Ecto neural progenitor cell (in vitro differentiated cells): ENCODE results near the gene IVL.

Experiments
- DNase-seq: peaks from one replicate; pipeline ENCODE4 v3.0.0-alpha.2; 2018; ENCODE audit warnings: low spot score

IVL gene

DNA sequence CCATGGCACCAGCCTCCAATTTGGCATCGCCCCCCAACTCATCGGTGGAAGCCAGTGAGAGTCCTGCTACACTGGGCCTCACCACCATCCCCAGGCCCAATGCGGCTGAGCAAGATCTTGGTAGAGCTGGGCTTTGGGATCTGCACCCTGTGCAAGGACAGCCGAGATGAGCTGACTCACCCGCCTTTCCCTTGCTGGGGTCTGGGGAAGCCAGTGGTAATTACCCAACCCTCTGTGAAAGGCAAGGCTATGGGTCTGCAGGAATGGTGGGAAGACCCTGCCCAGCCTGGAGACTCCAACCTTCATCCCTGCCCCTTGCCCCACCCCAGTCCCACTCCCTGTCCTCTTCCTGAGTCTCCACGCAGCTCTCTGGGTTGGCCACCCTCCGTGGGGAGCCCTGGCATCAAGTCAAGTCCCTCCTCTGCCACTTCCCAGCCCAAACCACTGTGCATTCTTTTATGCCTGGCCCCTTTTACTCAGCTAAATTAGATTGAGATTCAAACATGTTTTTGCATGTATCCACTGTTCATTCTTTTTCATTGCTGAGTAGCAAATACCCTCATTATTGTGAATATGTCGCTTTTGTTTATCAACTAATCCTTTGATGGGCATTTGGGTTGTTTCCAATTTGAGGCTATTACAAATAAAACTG lies 21.5 kb upstream of the IVL start:
- DNase-seq = no peak

DNA sequence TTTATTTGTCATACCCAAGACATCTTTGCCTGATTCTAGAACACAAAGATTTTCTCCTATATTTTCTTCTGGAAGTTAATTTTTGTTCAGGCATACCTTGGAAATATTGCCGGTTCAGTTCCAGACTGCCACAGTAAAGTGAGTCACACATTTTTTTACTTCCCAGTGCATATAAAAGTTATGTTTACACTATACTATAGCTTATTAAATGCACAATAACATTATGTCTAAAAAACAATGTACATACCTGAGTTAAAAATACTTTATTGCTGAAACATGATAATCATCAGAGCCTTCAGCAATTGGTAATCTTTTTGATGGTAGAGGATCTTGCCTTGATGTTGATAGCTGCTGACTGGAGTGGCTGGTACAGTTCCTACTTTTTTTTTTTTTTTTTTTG lies 20.2 kb upstream of the IVL start:
- DNase-seq = no peak

DNA sequence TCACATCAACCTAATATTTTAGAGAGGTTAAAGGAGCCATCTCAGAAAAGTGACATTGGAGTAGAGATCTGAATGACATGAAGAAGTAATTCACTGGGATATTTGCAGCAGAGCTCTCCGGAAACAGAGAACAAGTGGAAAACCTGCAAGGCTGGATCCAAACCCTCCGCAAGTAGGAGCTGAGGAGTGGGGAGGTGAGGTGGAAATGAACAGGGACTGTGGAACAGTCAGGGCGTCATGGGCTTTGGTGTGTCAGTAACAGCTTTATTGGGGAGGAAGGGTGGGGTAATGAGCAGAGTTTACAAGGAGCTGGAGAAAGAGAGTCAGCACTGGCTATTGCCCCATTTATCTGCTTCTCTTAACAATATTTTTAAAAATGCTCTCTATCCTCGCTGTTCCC lies 9.3 kb upstream of the IVL start:
- DNase-seq = no peak

DNA sequence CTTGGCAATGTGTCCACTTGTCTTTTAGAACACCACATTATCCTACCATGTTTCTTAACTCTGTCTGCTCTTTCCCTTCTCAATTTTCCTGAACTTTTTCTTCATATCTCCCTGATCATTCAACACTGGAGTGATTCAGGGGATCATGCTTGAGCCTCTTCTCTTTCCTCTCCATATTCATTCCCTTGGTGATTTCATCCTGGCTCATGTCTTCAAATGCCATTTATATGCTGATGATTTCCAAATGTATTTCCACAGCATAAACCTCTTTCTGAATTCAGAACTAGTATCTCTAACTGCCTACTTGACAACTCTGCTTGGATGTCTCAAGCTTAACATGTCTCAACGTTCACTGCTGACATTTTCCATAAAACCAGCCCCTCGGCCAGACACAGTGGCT lies 8.5 kb upstream of the IVL start:
- DNase-seq = no peak

DNA sequence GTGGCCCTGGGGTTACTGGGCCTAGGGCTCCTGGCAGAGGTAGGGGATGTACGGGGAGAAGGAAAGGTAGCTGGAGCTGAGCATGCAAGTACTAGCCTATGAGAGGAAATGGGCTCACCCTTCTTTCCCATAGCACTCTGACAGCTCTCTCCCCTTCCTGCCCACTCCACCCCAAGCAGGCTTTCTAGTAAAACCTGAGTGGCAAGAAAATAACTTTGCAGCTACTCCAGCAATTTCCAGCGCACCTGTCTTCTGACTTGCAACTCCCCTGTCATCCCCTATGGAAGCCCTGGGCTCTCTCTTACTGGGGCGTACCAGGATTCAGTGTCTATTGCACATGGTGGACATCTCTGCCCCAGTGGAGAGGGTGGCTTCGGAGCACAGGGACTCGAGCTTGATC lies 6.7 kb upstream of the IVL start:
- no peak for DNase-seq

DNA sequence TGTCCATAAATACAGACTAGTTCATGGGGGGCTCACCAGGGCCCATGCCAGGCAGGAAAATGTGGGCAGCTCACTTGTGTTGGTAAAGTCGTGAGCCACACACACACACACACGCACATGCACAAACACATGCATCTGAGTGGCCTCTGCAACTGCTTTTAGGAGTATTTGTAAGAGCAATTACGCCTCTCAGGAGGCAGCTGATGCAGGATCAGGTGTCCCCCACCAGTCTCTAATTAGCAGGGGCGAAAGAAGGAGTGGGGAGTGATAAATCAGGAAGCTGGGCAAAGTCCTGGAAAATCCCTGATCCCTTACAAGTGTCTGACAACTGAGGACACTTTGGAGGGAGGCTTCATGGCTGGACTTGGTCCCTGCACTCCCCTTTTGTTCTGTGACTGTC lies 5.7 kb upstream of the IVL start:
- no peak for DNase-seq

DNA sequence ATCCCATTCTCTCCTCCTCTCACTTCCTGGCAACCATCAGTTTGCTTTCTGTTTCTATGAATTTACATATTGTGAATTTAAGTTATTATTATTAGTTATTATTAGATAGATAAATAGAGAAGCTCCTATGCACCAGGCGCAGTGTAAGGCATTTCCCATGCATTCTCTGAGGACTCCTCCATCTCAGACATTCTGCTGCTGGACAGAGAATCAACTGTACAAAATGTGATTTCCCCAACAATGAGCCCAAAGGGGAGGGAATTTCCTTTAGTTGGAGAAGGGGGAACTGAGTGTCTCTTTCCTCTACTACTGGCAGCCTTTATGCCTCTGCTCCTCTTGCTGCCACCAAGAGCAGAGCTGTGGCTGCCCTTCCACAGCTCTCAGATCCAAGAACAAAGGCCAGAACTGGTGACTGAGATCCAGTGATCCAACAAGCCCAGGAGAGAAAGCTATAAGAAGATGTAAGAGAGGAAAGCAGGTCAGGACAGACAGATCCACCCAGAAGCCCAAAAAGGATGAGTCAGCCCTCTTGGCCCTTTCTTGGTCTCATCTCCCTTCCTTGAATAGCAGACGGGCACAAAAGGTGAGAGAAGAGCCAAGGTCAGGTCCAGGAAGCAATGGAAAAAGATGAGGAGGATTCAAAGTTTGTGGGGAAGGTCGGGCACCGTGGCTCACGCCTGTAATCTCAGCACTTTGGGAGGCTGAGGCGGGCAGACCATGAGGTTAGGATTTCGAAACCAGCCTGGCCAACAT lies 3.5 kb upstream of the IVL start:
- no peak for DNase-seq

DNA sequence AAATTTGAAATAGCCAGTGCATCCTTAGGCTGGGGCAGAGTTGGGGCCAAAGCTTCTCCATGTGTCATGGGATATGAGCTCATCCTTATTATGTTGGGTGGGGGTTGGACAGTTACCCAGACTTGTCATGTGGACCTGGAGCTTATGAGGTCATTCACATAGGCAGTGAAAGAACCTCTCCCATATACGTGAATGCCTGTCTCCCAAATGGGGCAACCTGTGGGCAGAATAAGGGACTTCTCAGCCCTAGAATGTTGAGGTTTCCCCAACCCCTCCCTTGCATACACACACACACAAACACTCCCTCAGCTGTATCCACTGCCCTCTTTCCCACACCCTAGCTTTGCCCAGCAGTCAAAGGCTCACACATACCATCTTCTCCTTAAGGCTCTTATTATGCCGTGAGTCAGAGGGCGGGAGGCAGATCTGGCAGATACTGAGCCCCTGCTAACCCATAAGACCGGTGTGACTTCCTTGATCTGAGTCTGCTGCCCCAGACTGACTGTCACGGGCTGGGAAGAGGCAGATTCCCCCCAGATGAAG lies 2.3 kb upstream of the IVL start:
- no peak for DNase-seq

DNA sequence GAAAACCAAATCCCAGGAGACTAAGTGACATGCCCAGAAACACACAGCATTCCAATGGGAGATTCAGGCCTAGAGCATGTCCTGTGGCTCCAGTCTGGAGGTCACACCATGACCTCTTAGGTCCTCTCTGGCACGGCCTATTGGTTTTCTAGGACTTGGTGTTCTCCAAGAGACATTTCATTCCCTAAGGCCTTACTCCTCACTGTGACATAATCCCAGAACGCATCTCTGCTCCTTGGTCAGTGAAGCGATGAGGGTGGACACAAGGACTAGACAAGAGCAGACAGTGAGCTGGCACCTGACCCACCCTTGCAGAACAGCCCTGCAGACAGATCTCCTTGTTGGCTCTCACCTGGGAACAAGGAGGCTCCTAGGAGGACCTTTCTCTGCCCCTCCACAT lies 860 bp downstream of the IVL start:
- DNase-seq = no peak

DNA sequence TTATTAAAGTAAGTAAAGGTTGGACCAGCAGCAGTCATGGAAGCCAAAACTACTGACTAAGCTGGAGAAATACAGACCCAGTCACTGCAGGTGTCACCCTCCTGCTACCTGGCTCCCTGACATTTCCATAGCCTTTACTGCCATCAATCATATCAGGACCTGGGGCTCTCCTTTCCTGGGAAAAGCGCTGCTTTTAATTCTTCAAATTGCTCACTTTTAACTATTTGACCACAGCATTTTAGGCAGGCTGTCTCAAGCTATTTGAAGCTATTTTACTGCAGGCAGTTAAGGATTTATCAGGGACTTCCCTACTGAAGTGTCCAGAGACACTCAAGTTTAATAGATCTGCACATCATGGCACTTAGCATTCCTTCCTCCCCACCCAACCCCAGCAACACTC lies 4.1 kb downstream of the IVL start:
- no peak for DNase-seq

DNA sequence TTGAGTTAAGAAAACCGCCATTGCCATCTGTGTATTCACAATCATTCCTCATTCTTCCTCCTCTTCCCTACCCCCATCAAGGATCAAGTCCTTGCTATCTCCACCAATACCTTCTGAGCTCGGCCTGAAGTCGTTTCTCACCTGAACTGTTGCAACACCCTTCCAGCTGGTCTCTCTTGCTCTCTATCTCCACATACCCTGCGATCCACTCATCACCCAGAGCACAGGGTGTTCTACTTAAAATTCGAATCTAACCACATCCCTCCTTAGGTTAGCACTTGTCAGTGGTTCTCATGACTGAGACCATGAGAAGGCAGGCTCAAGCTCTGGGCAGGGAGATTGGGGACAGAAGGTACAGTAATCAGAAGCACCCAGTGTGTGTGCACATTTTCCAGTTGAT lies 4.6 kb downstream of the IVL start:
- no peak for DNase-seq

DNA sequence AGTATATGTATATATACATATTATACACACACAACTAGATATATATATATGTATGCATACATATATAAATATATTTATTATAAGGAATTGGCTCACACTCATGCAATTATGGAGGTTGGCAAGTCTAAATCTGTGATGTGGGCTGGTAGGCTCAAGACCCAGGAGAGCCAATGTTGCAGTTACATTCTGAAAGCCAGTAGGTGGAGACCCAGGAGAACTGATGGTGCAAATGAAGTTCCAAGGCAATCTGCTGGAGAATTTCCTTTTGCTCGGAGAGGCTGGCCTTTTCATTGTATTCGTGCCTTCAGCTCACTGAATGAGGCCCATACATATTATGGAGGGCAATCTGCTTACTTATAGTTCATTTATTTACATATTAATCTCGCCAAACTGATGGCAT lies 9.4 kb downstream of the IVL start:
- DNase-seq = no peak

DNA sequence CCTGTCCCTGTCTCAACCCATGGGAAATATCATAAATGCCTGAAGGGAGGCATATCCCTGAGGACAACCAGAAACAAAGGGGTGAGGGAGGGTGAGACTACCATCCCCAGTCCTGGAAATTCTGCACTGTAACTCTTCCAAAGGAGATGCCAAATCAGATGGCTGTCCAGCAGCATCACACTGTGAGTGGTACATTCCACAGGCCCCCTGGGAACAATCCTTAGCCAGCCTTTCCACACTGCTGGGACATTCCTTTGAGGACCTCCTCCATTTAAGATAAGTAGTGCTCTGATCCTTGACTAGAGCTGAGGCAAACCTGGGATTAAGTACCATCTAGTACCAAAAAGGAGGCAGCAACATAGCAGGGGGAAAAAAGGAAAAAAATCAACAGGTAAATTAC lies 10.7 kb downstream of the IVL start:
- DNase-seq = no peak

DNA sequence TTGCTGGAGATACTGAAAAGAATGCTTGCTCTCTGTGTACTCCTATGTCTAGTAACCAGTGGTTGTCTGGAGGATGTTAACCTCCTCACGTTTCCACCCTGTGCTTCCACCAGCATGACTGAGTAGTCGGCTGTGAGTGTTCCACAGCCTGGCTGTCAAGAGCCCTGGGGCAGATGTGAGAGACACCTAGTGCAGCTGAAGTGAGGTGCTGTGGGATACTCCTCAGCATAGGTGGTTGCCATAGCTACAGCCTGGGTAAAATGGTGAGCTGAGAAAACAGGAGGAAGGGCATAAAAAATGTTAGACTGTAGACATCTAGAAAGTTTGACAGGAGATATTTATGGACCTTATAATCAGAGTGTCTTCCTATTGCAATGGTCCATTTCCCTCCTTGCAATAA lies 15.8 kb downstream of the IVL start:
- DNase-seq = no peak

DNA sequence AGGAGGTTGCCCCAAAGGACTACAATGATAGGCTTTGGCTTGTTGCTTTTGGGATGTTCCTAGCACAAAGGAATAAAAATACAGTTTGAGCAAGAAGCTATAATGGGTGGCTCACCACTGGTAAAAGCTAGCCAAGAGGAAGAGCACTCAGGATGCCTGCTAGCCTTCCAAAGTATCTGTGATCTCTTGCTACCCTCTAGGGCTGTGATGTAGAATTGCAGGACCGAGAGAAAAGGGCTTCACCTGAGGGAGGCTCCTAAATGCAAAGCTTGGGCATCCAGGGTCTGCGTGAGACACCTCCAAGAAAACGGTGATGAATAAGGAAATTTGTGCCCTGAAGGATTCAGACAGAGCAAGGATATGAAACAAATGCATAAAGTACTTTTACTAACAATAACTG lies 17.7 kb downstream of the IVL start:
- no peak for DNase-seq

DNA sequence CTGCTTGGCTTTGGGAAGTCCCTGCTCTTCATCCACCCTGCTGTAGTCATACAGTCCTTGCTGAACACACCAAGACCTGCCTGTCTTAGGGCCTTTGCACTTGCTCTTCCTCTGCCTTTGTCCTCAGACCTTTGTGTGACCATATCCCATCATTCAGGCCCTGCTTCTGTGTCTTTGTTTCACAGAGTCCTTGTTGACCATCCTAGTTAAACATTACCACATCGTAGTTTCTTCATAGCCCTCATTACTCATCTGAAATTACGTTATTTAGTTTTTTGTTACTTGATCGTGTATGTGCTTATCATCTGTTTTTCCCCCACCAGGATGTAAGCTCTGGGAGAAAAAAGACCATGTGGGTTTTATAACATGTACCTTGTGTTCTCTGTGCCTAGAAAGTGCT lies 20.3 kb downstream of the IVL start:
- no peak for DNase-seq

DNA sequence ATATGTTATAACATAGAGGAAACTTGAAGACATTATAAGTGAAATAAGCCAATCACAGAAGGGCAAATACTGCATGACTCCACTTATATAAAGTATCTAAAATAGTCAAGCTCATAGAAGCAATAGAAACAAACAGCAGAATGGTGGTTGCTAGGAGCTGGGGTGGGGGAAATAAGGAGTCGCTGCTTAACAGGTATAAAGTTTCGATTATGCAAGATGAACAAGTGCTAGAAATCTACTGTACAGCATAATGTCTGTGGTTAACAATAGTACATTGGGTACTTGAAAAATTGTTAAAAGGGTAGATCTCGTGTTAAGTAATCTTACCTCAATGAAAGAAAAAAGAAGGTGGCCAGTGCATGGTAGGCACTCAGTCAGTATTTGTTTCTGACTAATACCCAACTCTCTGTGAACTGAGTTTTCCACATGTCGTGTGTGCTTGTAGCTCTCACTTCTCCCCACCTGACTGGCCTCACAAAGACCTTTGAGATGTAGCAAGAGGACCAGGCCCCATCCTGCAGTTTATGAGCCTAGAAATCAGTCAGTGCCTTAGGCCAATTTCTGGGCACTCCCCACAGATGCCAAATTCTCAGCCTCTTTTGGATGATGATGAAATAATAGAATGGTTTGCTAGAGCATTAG lies 23.9 kb downstream of the IVL start:
- DNase-seq = no peak

DNA sequence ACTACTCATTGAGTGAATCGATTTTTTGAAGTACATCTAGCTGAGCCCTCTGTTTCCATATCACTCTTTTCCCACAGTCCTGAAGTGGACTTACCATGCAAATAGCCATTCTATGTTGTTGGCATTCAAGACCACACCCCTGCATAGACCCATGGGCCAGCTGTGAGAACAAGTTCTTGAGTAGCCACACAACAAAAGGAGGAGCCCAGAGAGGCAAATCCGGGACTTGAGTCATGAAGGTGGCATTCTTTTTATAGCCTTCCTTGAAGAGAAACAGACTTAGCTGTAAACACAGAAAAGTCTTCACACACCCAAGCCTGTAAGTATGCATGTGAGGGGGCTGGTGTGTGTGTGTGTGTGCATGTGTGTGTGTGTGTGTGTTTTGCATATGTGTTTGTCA lies 24.9 kb downstream of the IVL start:
- no peak for DNase-seq

DNA sequence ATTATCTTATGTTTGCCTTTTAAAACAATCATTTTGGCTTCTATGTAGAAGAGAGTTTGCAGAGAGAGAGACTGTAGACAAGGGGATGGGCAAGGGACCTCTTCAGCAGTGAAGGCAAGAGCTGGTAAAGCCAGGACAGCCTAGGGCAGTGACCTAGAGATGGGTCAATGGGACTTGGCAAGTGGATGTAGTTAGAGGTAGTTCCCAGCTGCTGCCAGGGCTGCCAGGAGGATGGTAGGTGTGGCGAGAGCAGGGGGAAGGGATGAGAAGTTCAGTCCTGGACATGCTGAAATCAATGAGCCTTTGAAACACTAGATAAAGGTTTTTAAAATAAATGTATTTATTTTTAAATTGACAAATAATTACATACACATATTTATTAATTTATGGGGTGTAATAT lies 32.3 kb downstream of the IVL start:
- DNase-seq = no peak

DNA sequence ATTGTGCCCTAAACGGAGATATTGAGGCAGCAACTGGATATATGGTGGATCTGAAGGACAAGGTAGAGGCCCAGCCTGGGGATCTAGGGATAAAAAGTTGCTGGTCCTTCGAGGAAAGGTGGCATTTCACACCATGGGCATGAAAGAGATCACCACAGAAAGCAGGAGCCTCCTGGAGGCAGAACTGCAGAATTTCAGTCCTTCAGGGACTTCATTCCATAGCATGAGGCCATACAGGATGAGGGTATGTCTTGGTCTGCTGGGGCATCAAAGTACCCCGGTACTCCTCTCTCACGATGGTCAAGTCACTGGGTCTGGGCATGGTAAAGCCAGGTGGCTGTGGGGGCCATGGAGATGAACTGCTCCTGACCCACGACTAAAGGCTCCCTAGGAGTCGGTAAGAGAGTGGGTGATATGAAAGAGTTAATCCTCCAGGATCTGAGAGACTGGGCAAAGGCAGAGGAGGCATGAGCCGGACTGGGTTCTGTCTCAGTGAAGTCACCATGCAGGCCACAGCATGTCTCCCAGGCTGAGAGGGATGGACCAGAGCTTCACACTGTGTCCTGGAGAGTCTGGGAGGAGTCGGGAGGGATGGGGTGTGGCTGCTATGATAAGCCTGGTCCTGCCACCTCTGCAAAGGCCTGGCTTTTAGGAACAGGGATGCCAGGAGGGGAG lies 32.8 kb downstream of the IVL start:
- DNase-seq = no peak

DNA sequence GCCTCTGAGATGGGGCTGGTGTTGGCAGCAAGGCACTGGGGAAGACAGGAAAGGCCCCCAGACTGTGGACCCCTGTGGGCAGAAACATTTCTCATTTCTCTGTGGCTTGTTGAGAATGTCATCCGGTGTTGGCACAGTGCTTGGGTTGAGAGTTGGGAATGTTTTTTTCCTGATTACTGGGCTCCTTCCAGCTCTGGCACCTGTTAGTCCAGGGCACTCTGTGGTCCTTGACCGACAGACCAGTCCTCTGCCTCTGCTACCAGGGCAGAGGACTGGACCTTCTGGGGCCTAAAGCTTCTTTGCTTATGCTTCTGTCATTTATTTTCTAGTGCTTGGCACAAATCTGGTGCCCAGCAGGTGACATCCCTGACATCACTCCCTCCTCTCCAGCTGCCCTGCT lies 33.8 kb downstream of the IVL start:
- no peak for DNase-seq

DNA sequence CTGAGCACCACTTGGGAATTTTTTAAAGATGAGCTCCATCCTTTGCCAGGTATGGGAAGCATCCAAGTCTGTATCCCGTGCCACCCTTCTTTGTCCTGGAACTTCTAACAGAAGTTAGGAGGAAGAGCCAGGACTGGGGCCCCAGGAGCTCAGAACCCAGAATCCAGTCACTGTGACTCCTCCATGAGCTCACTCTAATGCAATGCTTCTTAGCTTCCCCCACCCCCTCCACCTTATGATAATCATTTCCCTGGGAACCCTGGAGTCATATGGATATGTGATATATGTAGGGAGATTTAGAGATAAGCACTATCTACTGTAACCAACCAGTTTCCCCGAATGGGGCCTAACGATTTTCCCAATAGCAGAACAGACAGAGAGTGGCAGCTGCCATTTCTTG lies 37.9 kb downstream of the IVL start:
- DNase-seq = no peak
